Mesothelial cell of epicardium (in vitro differentiated cells): ENCODE measurements around the gene TFR2. TPM values are rescaled to one million over a fixed set of nuclear protein-coding genes. Genes with fewer than 3 reads are reported as not detected.

Source experiments
- DNase-seq, 2 experiments: peaks; one replicate each; pipeline ENCODE4 v3.0.0; 2021; ENCODE audit warnings: low spot score in 2 of 2; ENCODE audit not compliant: unreplicated experiment in 2 of 2
- H3K27ac Mint-ChIP-seq: 2 replicates; pipeline ENCODE4 v1.8.0; 2021; ENCODE audit warnings: mixed read lengths
- H3K27me3 Mint-ChIP-seq: 2 replicates; pipeline ENCODE4 v1.8.0; 2021; ENCODE audit warnings: low read depth, mixed read lengths
- H3K36me3 Mint-ChIP-seq: 2 replicates; pipeline ENCODE4 v1.8.0; 2021; ENCODE audit warnings: mixed read lengths
- H3K4me1 Mint-ChIP-seq: 2 replicates; pipeline ENCODE4 v1.8.0; 2021; ENCODE audit warnings: mixed read lengths
- H3K4me3 Mint-ChIP-seq: 2 replicates; pipeline ENCODE4 v1.8.0; 2021; ENCODE audit warnings: mild to moderate bottlenecking, moderate library complexity, mixed read lengths
- H3K9me3 Mint-ChIP-seq: 2 replicates; pipeline ENCODE4 v1.8.0; 2021; ENCODE audit warnings: mixed read lengths
- total RNA-seq: library from RNA; stranded (reverse); gene quantifications from 3 replicates; pipeline ENCODE4 v1.2.1, GENCODE V29; 2021
- TF ChIP-seq, protein P1 (sequence below): fragments of 200-600 bp; sonication (generic); IDR thresholded peaks from one replicate; pipeline ENCODE4 v1.5.0; 2021; ENCODE audit warnings: antibody characterized with exemption; ENCODE audit not compliant: unreplicated experiment

The TFR2 gene
- total RNA-seq, 1 donor from 2014 or later, result 0.54 TPM

GRCh38 chr7:100686822-100687211 lies 45.5 kb upstream of the TFR2 start:
- TF ChIP-seq, protein P1, sequence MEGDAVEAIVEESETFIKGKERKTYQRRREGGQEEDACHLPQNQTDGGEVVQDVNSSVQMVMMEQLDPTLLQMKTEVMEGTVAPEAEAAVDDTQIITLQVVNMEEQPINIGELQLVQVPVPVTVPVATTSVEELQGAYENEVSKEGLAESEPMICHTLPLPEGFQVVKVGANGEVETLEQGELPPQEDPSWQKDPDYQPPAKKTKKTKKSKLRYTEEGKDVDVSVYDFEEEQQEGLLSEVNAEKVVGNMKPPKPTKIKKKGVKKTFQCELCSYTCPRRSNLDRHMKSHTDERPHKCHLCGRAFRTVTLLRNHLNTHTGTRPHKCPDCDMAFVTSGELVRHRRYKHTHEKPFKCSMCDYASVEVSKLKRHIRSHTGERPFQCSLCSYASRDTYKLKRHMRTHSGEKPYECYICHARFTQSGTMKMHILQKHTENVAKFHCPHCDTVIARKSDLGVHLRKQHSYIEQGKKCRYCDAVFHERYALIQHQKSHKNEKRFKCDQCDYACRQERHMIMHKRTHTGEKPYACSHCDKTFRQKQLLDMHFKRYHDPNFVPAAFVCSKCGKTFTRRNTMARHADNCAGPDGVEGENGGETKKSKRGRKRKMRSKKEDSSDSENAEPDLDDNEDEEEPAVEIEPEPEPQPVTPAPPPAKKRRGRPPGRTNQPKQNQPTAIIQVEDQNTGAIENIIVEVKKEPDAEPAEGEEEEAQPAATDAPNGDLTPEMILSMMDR, result no peak
- peaks cover 7% of the 10 kb centered on the region for H3K4me1 Mint-ChIP-seq
- H3K4me3 Mint-ChIP-seq, result no peak overlapping the region
- no peak for DNase-seq
- H3K27me3 Mint-ChIP-seq, result no peaks in the 10 kb centered on the region
- no peaks in the 10 kb centered on the region for H3K9me3 Mint-ChIP-seq
- H3K36me3 Mint-ChIP-seq, result peaks cover 13% of the 10 kb centered on the region
- H3K27ac Mint-ChIP-seq, result no peak overlapping the region

DNA sequence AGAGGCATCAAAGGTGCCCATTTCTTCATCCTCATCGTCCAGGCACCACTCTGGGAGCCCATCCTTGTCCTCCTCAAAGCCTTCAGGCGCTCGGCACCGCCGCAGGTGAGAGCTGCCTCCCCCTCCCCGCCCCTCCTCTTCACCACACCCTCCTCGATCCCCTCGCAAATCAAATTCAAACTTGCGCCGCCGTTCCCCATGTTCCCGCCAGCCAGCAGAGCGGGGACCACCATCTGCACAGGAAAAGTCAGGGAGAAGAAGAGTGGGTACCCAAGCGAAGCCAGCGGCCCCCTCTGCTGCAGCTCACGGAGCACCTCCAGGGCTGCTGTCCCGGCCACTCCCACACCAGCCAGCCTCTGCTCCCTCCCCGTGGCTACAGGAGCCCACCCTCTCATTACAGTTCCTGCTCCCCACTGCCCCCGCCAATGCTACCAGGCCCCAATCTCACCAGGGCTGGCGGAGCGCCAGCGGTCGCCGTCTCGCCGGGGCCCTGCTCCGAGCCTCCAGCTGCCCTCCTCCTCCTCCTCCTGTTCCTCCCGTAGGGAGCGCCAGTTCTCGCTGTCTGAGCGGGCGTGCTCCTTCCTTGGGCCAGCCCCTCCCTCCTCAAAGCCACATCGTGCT lies 45.0 kb upstream of the TFR2 start:
- Mint-ChIP-seq H3K27me3 (no peaks in the 10 kb centered on the region), H3K4me1 (peaks cover 4% of the 10 kb centered on the region), H3K4me3 (no peak overlapping the region), H3K27ac (no peak overlapping the region), H3K9me3 (no peaks in the 10 kb centered on the region), H3K36me3 (peaks cover 13% of the 10 kb centered on the region)
- no peak for DNase-seq
- TF ChIP-seq, protein P1, result no peak

DNA sequence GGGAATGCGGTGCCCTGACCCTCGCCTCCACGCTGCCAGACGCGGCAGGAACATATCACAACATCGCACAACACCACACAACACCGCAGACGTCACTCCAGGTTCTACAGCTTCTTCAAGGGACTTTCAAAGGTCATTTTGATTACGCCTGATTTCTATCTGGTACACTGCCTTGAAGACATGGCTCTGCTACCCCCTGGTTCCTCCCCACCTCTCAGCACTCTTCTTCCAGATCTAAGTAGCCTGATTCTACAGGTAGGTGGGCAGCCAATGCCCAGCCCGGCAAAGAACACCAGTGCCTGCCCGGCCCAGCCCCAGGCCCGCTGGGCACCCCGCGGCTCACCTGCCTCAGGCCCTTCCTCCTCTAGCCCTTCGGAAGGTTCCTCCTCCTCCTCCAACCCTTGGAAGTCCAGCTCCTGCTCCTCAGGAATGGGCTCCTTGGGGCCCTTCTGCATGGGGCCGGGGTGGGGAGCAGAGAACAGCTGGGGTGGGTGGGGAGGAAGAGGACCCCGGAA lies 44.3 kb upstream of the TFR2 start:
- peaks cover 2% of the 10 kb centered on the region for H3K4me1 Mint-ChIP-seq
- TF ChIP-seq, protein P1, result no peak
- no peak overlapping the region for H3K4me3 Mint-ChIP-seq
- H3K9me3 Mint-ChIP-seq, result no peaks in the 10 kb centered on the region
- H3K27me3 Mint-ChIP-seq, result no peaks in the 10 kb centered on the region
- no peak for DNase-seq
- H3K36me3 Mint-ChIP-seq, result peaks cover 13% of the 10 kb centered on the region
- H3K27ac Mint-ChIP-seq, result no peak overlapping the region

DNA sequence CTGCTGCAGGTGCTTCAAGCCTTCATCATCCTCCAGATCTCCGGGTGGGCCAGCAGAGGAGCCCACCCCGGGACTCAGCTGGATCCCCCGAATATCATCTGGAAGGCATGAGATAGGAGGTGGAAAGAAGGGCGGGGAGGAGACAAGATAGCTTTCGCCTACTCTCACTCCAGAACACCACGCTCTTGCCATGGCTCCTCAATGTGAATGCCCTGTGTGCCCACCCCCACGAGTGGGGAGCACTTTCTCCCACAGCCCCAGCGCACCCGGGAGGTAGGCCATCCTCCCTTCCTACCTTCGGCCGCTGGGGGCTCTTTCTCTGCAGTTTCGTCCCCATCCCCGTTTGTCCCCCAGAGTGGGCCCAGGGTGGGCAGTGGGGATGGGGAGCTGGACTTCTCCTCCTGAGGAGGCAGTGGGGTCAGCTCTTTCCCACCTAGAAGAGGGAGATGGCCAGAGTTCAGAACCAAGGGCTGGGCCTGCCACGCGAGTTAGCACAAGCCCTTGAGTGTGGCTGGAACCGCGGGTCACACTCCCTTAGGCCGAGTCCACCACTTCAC lies 43.8 kb upstream of the TFR2 start:
- Mint-ChIP-seq H3K36me3 (peaks cover 13% of the 10 kb centered on the region), H3K27me3 (no peaks in the 10 kb centered on the region), H3K9me3 (no peaks in the 10 kb centered on the region), H3K27ac (no peak overlapping the region), H3K4me3 (no peak overlapping the region), H3K4me1 (peaks cover 3% of the 10 kb centered on the region)
- DNase-seq, result no peak
- TF ChIP-seq, protein P1, result no peak

DNA sequence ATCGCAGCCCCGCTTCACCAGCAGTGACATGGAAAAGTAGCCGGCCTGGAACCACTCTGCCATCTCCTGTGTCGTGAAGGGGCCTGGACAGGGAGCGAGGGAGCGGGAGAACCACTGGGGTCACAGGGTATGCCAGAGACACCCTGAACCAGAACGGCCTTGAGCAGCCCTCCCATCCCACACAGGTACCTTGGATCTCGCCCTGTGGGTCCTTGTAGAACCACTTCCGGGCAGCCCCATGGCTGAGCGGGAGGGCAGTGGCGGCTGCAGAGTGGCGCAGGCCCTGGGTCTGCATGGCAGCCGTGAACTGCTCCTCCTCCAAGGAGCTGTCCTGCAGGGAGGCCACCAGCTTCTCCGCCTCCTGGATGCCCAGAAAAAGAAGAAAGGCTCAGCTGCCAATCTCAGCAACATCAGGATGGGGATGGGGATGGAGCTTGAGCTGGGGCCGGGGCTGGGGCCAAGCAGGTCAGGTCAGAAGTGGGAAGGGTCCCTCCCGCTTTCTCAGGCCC lies 43.2 kb upstream of the TFR2 start:
- no peak overlapping the region for H3K4me3 Mint-ChIP-seq
- H3K9me3 Mint-ChIP-seq, result no peaks in the 10 kb centered on the region
- H3K27ac Mint-ChIP-seq, result no peak overlapping the region
- H3K27me3 Mint-ChIP-seq, result no peaks in the 10 kb centered on the region
- H3K36me3 Mint-ChIP-seq, result peaks cover 13% of the 10 kb centered on the region
- TF ChIP-seq, protein P1, result no peak
- no peak for DNase-seq
- peaks cover 5% of the 10 kb centered on the region for H3K4me1 Mint-ChIP-seq
